HuH-7.5 (cell line): ENCODE measurements around the gene TPD52L3.

Experiments used
- DNase-seq: peaks from one replicate; pipeline ENCODE4 v3.0.0; 2011; ENCODE audit warnings: low spot score

The TPD52L3 gene

DNA sequence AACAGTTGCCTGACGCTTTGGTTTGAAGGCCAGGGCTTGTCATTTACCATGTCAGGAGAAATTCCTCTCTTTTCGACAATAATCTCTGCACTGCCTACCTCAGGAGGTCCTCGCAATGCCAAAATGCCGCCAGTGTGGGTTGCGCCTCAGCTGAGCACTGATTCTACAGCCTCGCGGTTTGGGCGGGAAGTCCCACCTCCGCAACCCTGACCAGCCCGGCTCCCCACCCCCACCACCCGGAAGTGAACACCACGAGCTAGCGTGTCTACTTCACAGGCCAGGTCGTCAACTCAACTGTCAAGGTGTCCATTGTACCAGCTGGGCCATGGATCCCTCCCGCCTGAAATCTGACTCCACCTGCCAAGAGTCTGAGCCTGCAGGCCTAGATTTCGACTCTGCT is at the start of gene TPD52L3:
Gene TPD52L3, plus strand, starts transcription at position 273 of the 400 bp plus-strand sequence. CDS start 221 bp downstream, outside the sequence.
- DNase-seq = no peak

DNA sequence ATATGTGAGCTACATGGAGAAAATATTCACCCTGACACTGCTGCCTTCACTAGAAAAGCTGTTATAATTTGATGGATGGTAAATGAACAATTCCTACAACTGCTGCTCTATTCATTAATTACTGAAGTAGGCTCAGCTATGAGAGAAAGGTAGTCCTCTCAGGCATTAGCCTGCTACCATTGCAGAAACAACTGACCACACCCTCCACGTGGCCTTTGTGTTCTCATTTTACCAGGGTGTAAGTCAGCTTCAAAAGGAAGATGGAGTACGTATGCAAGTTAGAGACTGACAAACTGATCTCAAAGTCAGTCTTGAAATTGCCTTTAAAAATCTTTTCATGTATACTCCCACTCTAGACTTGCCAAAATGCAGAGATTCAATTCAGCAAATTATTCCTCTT is 26.3 kb upstream of the TPD52L3 start:
- DNase-seq = no peak

DNA sequence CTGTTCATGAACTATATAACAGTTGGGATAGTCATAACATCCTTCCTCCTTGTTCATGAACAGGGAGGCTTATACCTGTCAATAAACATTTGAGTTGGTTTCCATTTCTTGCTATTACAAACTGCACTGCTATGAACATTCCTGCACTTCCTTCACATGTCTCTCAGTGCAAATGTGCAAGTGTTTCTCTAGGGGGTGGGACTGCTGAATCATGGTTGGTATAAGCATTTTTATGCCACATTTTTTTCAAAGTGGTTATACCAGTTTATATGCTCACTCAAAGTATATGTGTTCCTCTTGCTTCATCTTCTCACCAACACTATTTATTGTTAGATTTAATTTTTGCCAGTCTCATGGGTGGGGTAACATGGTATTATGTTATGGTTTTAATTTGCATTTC is 25.8 kb upstream of the TPD52L3 start:
- DNase-seq = no peak

DNA sequence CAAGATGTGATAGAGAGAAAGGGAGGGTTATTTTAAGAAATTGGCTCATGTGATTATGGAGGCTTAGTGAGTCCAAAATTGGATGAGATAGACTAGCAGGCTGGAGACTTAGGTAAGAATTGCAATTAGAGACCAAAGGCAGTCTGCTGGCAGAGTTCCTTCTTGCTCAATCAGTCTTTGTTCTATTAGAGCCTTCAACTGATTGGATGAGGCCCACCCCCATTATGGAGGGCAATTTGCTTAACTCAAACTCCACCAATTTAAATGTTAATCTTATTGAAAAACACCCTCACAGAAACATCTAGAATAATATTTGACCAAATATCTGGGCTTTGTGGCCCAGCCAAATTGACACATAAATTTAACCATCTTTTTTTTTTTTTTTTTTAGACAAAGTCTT is 23.9 kb upstream of the TPD52L3 start:
- no peak for DNase-seq

DNA sequence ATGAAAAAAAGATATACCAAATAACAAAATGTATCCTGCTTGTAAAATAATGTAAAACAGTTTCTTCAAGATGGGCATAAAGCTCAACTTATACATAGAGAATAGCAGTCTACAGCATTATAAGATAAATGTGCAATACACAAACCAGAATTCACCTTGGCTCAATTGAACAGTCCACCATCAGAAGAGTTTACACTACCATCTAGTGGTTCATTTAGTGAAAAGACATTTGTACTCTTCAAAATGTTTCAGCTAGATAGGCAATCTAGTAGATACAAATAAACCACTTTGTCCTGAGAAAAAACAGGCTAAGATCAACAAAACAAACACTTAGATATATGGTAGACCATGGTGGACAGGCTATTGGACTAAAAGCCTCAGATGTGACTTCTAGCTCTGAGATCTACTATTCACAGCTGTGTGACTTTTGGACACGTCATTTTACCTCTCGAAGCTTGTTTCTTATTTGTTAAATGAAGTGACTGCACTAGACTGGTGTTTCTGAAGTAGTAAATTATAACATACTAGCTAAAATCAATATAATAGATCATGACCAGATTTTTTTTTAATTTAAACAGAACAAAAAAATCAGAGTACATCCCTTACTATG is 22.1 kb upstream of the TPD52L3 start:
- DNase-seq = no peak

DNA sequence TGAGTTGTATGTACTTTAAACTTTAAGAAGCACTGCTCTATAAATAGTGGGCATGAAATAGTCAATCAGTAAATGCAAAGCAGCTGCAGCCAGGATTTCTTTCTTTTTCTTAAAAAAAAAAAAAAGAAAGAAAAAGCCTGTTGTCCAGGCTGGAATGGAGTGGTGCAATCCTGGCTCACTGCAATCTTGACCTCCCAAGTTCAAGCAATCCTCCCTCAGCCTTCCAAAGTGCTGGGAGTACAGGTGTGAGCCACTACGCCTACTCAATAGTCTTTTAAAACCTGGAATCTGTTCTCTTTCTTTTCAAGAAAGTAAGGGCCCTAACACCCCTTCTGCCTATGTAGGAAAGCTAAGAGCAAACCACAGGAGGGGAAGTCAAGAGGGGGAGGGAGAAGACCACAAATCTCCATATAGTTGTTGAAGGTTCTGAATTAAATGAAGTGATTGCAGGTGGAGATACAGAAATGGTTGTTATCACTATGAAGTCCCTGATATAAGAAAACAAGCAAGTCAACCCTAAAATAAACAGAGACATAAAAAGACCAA is 20.6 kb upstream of the TPD52L3 start:
- no peak for DNase-seq

DNA sequence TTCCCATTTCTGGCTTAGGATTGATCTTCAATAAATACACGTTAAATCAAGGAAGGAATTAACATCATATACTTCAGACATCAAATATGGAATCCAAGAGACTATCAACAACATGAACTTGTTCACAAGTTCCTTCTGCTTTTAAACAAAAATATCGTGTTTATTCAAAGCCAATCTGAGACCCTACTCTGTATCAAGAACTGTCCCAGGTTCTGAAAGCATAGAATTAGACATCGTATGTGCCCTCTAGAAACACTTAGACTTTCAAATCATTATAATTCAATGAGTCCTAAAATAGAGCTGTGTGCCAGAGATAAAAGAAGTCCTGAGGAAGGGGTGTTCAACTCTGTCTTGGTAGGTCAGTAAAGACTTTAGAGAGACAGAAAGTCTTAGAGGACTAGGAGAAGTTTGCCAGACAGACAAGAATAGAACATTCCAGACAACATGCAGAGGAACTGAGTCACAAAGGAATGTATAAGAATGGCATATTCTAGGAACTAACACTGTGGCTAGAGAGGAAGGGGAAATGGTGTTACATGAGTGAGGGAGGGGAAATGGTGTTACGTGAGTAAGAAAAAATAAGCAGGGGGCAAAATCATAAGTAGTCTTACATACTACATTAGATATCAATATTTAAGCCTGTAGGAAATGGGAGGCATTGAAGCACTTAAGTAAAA is 2.9 kb downstream of the TPD52L3 start:
- DNase-seq = no peak

DNA sequence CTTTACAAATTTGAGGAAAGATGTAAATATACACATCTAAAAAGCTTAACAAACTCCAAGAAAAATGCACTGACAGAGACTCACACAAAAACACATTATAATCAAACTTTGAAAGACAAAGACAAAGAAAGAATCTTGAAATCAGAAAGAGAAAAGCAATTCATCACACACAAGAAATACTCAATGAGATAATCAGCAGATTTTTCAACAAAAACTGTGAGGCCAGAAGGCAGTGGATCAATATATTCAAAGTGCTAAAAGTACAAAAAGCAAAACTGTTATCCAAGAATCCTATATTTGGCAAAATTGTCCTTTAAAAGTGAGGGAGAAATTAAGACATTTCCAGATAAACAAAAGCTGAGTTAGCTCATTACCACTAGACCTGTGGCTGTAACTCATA is 6.1 kb downstream of the TPD52L3 start:
- no peak for DNase-seq

DNA sequence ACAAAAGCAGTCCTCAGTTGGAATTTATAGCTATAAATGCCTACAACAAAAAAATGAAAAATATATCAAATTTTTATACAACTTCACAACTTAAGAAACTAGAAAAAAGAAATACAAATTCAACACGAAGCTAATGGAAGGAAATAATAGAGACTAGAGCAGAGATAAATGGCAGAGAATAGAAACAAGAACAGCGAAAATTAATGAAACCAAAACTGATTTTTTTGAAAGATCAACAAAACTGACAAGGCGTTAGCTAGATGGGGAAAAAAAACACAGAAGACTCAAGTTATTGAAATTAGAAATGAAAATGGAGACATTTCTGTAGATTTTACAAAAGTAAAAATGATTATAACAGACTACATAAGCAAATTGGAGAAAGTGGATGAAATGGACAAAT is 20.6 kb downstream of the TPD52L3 start:
- DNase-seq = no peak

DNA sequence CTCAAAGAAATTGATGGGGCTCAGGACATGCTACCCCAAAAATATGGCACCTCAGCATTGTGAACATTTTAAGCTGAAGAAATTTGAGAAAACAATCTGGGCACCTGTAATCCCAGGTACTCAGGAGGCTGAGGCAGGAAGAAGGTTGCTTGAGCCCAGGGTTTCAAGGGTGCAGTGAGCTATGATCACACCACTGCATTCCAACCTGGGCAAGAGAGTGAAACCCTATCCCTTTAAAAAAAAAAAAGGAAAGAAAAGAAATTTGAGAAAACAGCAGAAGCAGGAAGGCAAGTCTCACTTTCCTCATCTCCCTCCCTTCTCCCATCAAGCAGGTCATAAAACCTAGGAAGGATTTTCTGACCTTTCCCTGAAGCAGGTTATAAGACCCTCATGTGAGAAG is 23.6 kb downstream of the TPD52L3 start:
- DNase-seq = no peak

DNA sequence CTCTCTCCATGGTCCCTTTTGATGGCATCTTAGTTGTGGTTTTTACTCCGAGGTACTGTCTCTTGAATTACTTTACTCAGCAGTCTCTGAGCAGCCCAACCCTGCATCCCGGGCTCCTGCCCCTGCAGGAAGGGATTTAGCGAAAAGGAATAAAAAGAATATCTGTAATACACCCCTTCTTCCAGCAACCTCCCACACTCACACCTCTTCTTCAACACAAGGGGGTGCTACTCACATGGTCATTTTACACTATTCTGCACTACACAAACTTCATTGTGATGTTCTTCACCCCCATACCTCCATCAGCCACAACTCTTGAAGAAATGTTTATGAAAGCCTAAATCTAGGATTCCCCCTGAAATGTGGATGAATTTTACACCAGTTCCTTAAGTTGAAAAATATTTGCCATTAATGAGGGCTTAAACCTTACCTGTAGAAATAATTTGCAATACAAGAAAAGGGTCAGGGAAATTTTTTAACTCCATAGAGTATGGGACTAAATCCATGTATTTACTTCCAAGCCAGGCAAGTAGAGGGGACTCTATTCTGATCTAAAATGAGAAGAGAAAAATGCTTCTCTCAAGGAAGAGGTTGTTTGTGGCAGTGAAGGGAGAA is 26.0 kb downstream of the TPD52L3 start:
- peak; percentile 32 for DNase-seq

DNA sequence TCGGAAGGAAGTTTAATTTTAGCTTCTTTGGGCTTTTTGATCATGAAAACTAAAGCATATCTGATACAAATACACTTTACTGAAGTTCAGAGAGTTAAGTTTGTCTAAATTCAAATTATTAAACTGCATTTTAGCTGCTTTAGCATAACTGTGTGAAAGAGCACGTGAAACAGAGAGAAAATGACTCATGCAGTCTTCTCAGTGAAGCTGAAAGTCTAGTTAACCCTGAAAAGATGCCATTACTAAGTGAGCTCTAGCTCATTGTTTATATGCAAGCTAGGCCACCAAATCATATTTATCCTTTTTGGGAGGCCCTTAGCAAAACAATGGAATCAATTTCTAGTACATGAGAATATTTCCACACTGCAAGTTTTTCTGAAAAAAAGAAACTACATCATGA is 27.6 kb downstream of the TPD52L3 start:
- DNase-seq = no peak

DNA sequence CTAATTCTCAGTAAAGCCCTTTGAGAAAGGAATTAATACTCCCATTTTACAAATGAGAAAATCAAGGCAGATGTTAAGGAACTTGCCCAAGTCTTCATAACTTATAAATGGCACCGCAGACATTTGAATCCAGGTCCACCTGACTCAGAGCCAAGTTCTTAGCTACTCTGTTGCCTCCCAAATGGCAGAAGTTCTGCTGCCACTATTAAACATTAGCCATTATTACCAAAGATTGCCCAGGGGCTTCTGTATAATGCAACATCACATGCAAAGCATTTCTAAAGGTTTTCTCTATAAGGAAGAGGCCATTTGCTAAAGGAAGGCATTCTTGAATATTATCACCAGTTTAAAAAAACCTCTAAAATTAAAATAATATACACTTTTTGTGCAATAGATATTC is 28.3 kb downstream of the TPD52L3 start:
- no peak for DNase-seq

DNA sequence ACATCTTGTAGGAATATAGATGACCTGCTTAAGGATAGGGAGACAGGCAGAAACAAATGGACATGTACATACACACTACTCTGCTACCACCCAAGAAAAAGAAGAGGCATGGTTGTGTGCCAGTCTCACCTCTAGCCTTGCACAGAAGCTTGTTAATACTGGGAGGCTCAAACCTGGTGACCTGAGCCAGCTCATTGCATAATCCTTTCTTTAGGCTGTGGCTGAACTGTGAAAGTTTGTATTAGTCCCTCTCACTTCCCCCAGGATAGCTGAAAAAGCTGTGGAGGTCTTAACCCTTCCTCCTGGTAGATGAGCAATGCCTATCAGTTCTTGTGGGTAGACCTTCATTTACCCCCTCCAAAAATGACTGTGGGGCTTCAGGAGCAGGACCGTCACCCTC is 28.7 kb downstream of the TPD52L3 start:
- DNase-seq = no peak

DNA sequence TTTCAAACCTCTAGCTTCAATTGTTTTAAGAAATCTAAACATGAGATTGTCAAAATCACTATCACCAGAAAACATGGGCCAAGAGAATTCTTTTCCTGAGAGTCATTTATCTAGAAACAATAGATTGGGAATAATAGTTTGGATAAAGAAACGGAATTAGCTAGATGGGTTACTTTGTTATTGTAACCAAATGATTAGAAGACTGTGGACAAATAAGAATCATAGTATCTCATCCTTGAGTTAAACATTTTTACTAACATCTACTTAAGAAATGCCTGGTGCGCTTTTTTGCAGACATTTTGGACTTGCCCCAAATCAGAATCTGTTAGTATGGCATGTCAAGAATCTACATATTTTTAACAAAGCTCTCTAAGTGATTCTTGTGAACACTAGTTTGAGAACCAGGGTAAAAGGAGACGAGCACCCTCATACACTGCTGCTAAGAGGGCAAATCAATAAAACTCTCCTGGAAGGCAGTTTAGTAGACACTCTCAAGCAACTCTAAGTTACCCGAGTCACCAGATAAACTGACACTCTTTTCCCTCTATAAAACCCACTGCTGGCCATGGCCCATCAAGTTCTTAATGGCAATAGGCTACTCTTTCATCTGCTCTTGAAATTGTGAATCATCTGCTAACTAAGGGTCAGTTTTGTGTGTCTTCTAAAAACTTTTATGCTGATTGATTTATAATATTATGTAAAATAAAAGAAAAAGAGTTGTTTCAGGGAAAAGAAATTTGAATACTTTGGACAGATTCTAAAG is 39.1 kb downstream of the TPD52L3 start:
- no peak for DNase-seq

DNA sequence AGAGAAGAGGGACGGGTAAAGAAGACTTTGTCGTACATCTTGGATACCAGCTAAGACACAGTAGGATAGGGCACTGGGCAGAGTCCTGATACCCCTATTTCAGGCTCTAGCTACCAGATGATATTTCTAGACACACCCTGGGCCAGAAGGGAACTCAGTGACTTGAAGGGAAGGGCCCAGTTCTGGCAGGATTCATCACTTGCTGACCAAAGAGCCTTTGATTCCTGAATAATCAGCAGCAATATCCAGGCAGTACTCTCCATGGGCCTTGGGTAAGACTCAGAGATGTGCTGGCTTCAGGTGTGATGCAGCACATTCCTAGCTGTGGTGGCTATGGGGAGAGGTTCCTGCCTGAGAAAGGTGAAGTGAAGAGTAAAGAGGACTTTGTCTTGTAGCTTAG is 40.7 kb downstream of the TPD52L3 start:
- no peak for DNase-seq
